ENCODE data around the gene G6PD. TPM values are rescaled to one million over a fixed set of nuclear protein-coding genes. Genes with fewer than 3 reads are reported as not detected.

Gene G6PD
- total and polyA plus RNA-seq, 10 of the 15 experiments (the other 5 are each of a cell fraction or from before 2014, with no cell fraction given) = 1.6 to 62.5 (median 28.4) TPM

DNA sequence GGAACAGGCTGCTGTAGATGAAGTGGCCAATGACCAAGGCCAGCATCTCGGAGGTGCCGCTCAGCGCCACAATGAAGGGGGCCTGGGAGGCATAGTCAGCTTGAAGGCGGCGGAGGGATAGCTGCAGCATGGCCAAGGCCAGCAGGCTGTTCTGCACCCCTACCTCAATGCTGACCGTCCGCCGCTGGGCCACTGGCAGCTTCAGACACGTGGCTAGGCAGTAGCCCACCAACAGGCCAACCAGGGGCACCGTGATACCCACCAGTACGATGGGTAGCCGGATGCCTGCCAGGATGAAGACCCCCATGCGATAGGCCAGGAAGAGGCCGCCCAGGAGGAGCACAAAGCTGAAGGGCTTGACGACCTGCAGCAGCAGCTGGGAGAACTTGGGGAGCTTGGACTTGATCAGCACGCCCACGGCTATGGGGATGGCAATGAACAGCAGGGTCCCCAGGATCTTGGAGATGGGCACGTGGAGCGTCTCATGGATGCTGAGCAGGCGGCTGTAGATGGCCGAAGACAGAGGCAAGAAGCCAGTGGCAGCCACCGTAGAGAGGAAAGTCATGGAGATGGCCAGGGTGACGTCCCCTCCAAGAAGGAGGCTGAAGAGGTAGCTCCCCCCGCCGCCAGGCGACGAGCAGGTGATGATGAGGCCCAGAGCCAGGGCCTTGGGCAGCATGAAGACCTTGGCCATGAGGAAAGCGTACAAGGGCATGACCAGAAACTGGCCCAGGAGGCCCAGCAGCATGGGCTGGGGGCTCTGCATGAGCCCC, 58.9 kb downstream of the G6PD start:
- TF ChIP-seq SRF (IDR thresholded peaks at IDR 0.05; ENCODE audit: low read depth in 2 of 2, low read length in 2 of 2) = 0 out of 4 replicates have a peak, but pooled peaks of 1 of the 2 experiments have one; percentile 3
- TF ChIP-seq NR2C2 (IDR thresholded peaks at IDR 0.05; ENCODE audit: borderline replicate concordance, control insufficient read depth, insufficient read length, low read depth) = no peak
- 71% methylated on average over 27 of the region's 28 CpGs for WGBS (ENCODE audit: insufficient coverage, insufficient replicate concordance, low lambda C conversion rate, missing lambda C conversion rate)
- DNase-seq (ENCODE audit: low read depth, low spot score) = no peak
- no peaks in the 10 kb centered on the region for H4K20me1 ChIP-seq (ENCODE audit: control insufficient read depth, insufficient read depth)
- no peak overlapping the region for H3K9ac ChIP-seq (ENCODE audit: control insufficient read depth, insufficient read depth, low read length)
- POLR2A ChIA-PET = interaction anchor here (1.1 to 1.5 kb wide), 4 partner anchors 9 to 44 kb away, joined by 3 to 7 read pairs (median 4); partner anchors contain the start of genes FAM50A and LAGE3
- H3K79me2 ChIP-seq (ENCODE audit: control insufficient read depth, insufficient read depth, low read length) = peaks cover 21% of the 10 kb centered on the region
- H3K27ac ChIP-seq (ENCODE audit: control insufficient read depth, insufficient read depth) = no peak overlapping the region
- no peak overlapping the region for H3K4me3 ChIP-seq
- ATAC-seq = no peak
- CTCF ChIA-PET = no interaction called here
- intact Hi-C loops (cut with micrococcal nuclease; ENCODE audit: unreplicated experiment) = no loop called here
- no peak overlapping the region for H2AFZ ChIP-seq (ENCODE audit: control insufficient read depth, low read depth, low read length)
- H3K4me2 ChIP-seq (ENCODE audit: control insufficient read depth, insufficient read depth) = no peak overlapping the region
- peaks cover 8% of the 10 kb centered on the region; the same call in 1 of the 2 replicates for H3K4me1 ChIP-seq (ENCODE audit: control insufficient read depth, insufficient read depth, low read length)
- H3K27me3 ChIP-seq (replicated peaks in 1 of 2; ENCODE audit: control insufficient read depth in 2 of 2, insufficient read depth in 2 of 2, low read length in 1 of 2) = no peaks in the 10 kb centered on the region
- SMC1A ChIA-PET (ENCODE audit: uncharacterized antibody, unreplicated experiment) = interaction anchor here (1.1 kb wide), 1 partner anchor 89 kb away, joined by 4 read pairs; the partner anchor contains the start of gene RPL10
- in situ Hi-C loops (cut with MboI) = no loop called here
- FAIRE-seq = no peak
- RAD21 ChIA-PET (ENCODE audit: unreplicated experiment) = interaction anchor here (1.0 to 1.5 kb wide), 2 partner anchors 9 to 39 kb away, joined by 3 to 4 read pairs; no protein-coding TSS in a partner anchor
- peaks cover 0 to 2% of the 10 kb centered on the region in 2 experiments; a peak in 2 of 4 replicates for H3K36me3 ChIP-seq (ENCODE audit: control insufficient read depth in 2 of 2, insufficient read depth in 2 of 2, low read length in 1 of 2)
- H3K9me3 ChIP-seq (replicated peaks; ENCODE audit: control insufficient read depth, insufficient read depth, low read length) = no peaks in the 10 kb centered on the region; the same call in 2 of the 3 replicates
- no TSS peak for BruUV-seq (replicated peaks)
